Tracheal epithelial cell (primary cell): ENCODE results near the gene COX17. TPM values are rescaled to one million over a fixed set of nuclear protein-coding genes. Genes with fewer than 3 reads are reported as not detected.

ENCODE experiments used
- total RNA-seq: library from RNA; depleted of rRNA; stranded (reverse); fragments of >200 nt; gene quantifications from 2 replicates; pipeline ENCODE4 v1.2.1, GENCODE V29; 2014

Gene COX17
- 11.3 and 13.3 TPM in 2 replicates for total RNA-seq

GRCh38 chr3:119676771-119677640, at the start of gene COX17:
COX17 (minus strand) TSS chr3:119677406; CDS start chr3:119677310, 96 bp downstream.

GRCh38 chr3:119702530-119703527, 25.6 kb upstream of the COX17 start, which contains the start of gene CFAP91:
CFAP91 (plus strand) TSS chr3:119703022; CDS start chr3:119703099, 77 bp downstream.

GRCh38 chr3:119660474-119661440, 16.4 kb downstream of the COX17 start, which contains the start of gene POPDC2:
POPDC2 (minus strand) TSS chr3:119660589; CDS start chr3:119660423, 166 bp downstream.

Other genes with a start within 250 kb of the COX17 start
- gene TMEM39A, start 213.8 kb downstream of the COX17 start, total RNA-seq, result 21.1 and 29.6 TPM in 2 replicates
- gene POGLUT1, start 208.4 kb downstream of the COX17 start, total RNA-seq, result 18.1 and 19.2 TPM in 2 replicates
- 45.5 and 57.3 TPM in 2 replicates for gene TIMMDC1, start 178.9 kb downstream of the COX17 start, total RNA-seq
- under 0.01 TPM in 1 of 2 replicates, not detected in the other for gene CD80, start 117.8 kb downstream of the COX17 start, total RNA-seq
- 1.1 and 1.7 TPM in 2 replicates for gene ADPRH, start 97.9 kb downstream of the COX17 start, total RNA-seq
- gene PLA1A, start 79.5 kb downstream of the COX17 start, total RNA-seq, result under 0.01 and 0.96 TPM in 2 replicates
- gene POPDC2, start 16.8 kb downstream of the COX17 start, total RNA-seq, result not detected in 2 replicates
- gene CFAP91, start 25.6 kb upstream of the COX17 start, total RNA-seq, result 0.48 TPM in 1 of 2 replicates, not detected in the other
- not detected in 2 replicates for gene NR1I2, start 104.7 kb upstream of the COX17 start, total RNA-seq